ENCODE results near the gene PGC.
A peak's percentile ranks its signal among the peaks of the same experiment; 100 is the strongest.

The PGC gene

GRCh38 chr6:41733360-41733706 is 13.9 kb downstream of the PGC start:
- no peaks in the 10 kb centered on the region for H3K27me3 Mint-ChIP-seq
- H3K27ac Mint-ChIP-seq: peak overlapping the region; percentile 88
- DNase-seq (ENCODE audit: low spot score in 2 of 2) (peak in 1 of 2 donors; percentile 52), ATAC-seq (ENCODE audit: low read depth) (no peak)
- H3K9me3 Mint-ChIP-seq: no peaks in the 10 kb centered on the region
- peaks cover 7% of the 10 kb centered on the region for H3K36me3 Mint-ChIP-seq
- peak overlapping the region; percentile 91 for H3K4me3 Mint-ChIP-seq
- peaks cover 32% of the 10 kb centered on the region for H3K4me1 Mint-ChIP-seq

- H3K27ac Mint-ChIP-seq: peak overlapping the region; percentile 88
- peak overlapping the region; percentile 91 for H3K4me3 Mint-ChIP-seq
- H3K9me3 Mint-ChIP-seq: no peaks in the 10 kb centered on the region
- peaks cover 36% of the 10 kb centered on the region for H3K4me1 Mint-ChIP-seq
- peaks cover 7% of the 10 kb centered on the region for H3K36me3 Mint-ChIP-seq
- no peaks in the 10 kb centered on the region for H3K27me3 Mint-ChIP-seq
- ATAC-seq (ENCODE audit: low read depth) (peak; percentile 58), DNase-seq (ENCODE audit: low spot score in 2 of 2) (peak; percentile 71 to 78)
These were observed 14.4 kb downstream of the PGC start for GRCh38 chr6:41732591-41733359.

GRCh38 chr6:41732149-41732548 is 15.0 kb downstream of the PGC start:
- H3K27me3 Mint-ChIP-seq: no peaks in the 10 kb centered on the region
- peaks cover 8% of the 10 kb centered on the region for H3K36me3 Mint-ChIP-seq
- H3K4me1 Mint-ChIP-seq: peaks cover 40% of the 10 kb centered on the region
- DNase-seq (ENCODE audit: low spot score in 2 of 2): no peak
- H3K27ac Mint-ChIP-seq: peak overlapping the region; percentile 88
- H3K9me3 Mint-ChIP-seq: no peaks in the 10 kb centered on the region
- peak overlapping the region; percentile 91 for H3K4me3 Mint-ChIP-seq
- no peak for ATAC-seq (ENCODE audit: low read depth)

GRCh38 chr6:41731561-41732086 is 15.6 kb downstream of the PGC start:
- Mint-ChIP-seq H3K36me3 (peaks cover 11% of the 10 kb centered on the region), H3K27me3 (no peaks in the 10 kb centered on the region), H3K4me1 (peaks cover 44% of the 10 kb centered on the region), H3K9me3 (no peaks in the 10 kb centered on the region), H3K4me3 (peak overlapping the region; percentile 75), H3K27ac (peak overlapping the region; percentile 81)
- no peak for DNase-seq (ENCODE audit: low spot score in 2 of 2)
- no peak for ATAC-seq (ENCODE audit: low read depth)

- Mint-ChIP-seq H3K4me1 (peaks cover 45% of the 10 kb centered on the region), H3K4me3 (peak overlapping the region; percentile 75), H3K27ac (peak overlapping the region; percentile 81), H3K27me3 (no peaks in the 10 kb centered on the region), H3K9me3 (no peaks in the 10 kb centered on the region), H3K36me3 (peaks cover 13% of the 10 kb centered on the region)
- no peak for ATAC-seq (ENCODE audit: low read depth)
- no peak for DNase-seq (ENCODE audit: low spot score in 2 of 2)
These were observed 16.4 kb downstream of the PGC start for GRCh38 chr6:41730531-41731436.

- DNase-seq (ENCODE audit: low spot score in 2 of 2): no peak
- H3K27ac Mint-ChIP-seq: peak overlapping the region; percentile 81
- peaks cover 48% of the 10 kb centered on the region for H3K4me1 Mint-ChIP-seq
- H3K9me3 Mint-ChIP-seq: no peaks in the 10 kb centered on the region
- peaks cover 13% of the 10 kb centered on the region for H3K36me3 Mint-ChIP-seq
- no peak for ATAC-seq (ENCODE audit: low read depth)
- H3K4me3 Mint-ChIP-seq: peak overlapping the region; percentile 75
- H3K27me3 Mint-ChIP-seq: no peaks in the 10 kb centered on the region
These were observed 17.6 kb downstream of the PGC start for GRCh38 chr6:41729624-41730023.

- Mint-ChIP-seq H3K9me3 (no peaks in the 10 kb centered on the region), H3K27me3 (no peaks in the 10 kb centered on the region), H3K36me3 (peaks cover 13% of the 10 kb centered on the region), H3K4me1 (peaks cover 52% of the 10 kb centered on the region), H3K27ac (peak overlapping the region; percentile 81), H3K4me3 (peak overlapping the region; percentile 75)
- no peak for ATAC-seq (ENCODE audit: low read depth)
- no peak for DNase-seq (ENCODE audit: low spot score in 2 of 2)
These were observed 18.2 kb downstream of the PGC start for GRCh38 chr6:41728954-41729353.

GRCh38 chr6:41728073-41728936 is 18.9 kb downstream of the PGC start:
- peaks cover 59% of the 10 kb centered on the region for H3K4me1 Mint-ChIP-seq

GRCh38 chr6:41727705-41728072 is 19.5 kb downstream of the PGC start:
- Mint-ChIP-seq H3K4me3 (peak overlapping the region; percentile 75), H3K27ac (peak overlapping the region; percentile 81), H3K36me3 (peaks cover 13% of the 10 kb centered on the region), H3K4me1 (peaks cover 65% of the 10 kb centered on the region), H3K27me3 (no peaks in the 10 kb centered on the region), H3K9me3 (no peaks in the 10 kb centered on the region)
- ATAC-seq (ENCODE audit: low read depth): no peak
- no peak for DNase-seq (ENCODE audit: low spot score in 2 of 2)

More at GRCh38 chr6:41728073-41728936, 18.9 kb downstream of the PGC start:
- no peak for DNase-seq (ENCODE audit: low spot score in 2 of 2)
- Mint-ChIP-seq H3K36me3 (peaks cover 13% of the 10 kb centered on the region), H3K27me3 (no peaks in the 10 kb centered on the region), H3K9me3 (no peaks in the 10 kb centered on the region), H3K27ac (peak overlapping the region; percentile 81), H3K4me3 (peak overlapping the region; percentile 75)
- peak; percentile 40 for ATAC-seq (ENCODE audit: low read depth)

GRCh38 chr6:41726876-41727275 is 20.3 kb downstream of the PGC start:
- Mint-ChIP-seq H3K27me3 (no peaks in the 10 kb centered on the region), H3K4me3 (peak overlapping the region; percentile 75), H3K4me1 (peaks cover 67% of the 10 kb centered on the region), H3K27ac (peak overlapping the region; percentile 81), H3K36me3 (peaks cover 11% of the 10 kb centered on the region), H3K9me3 (no peaks in the 10 kb centered on the region)
- ATAC-seq (ENCODE audit: low read depth) (no peak), DNase-seq (ENCODE audit: low spot score in 2 of 2) (no peak)

- peaks cover 78% of the 10 kb centered on the region for H3K4me1 Mint-ChIP-seq
These were observed 22.4 kb downstream of the PGC start for GRCh38 chr6:41724586-41725501.

GRCh38 chr6:41724228-41724580 is 23.0 kb downstream of the PGC start:
- no peaks in the 10 kb centered on the region for H3K9me3 Mint-ChIP-seq
- ATAC-seq (ENCODE audit: low read depth) (no peak), DNase-seq (ENCODE audit: low spot score in 2 of 2) (no peak)
- H3K27me3 Mint-ChIP-seq: no peaks in the 10 kb centered on the region
- H3K4me3 Mint-ChIP-seq: peak overlapping the region; percentile 94
- peaks cover 13% of the 10 kb centered on the region for H3K36me3 Mint-ChIP-seq
- H3K27ac Mint-ChIP-seq: peak overlapping the region; percentile 92
- H3K4me1 Mint-ChIP-seq: peaks cover 78% of the 10 kb centered on the region

More at GRCh38 chr6:41724586-41725501, 22.4 kb downstream of the PGC start:
- H3K9me3 Mint-ChIP-seq: no peaks in the 10 kb centered on the region
- peaks cover 10% of the 10 kb centered on the region for H3K36me3 Mint-ChIP-seq
- H3K27me3 Mint-ChIP-seq: no peaks in the 10 kb centered on the region
- H3K27ac Mint-ChIP-seq: peak overlapping the region; percentile 92
- ATAC-seq (ENCODE audit: low read depth) (no peak), DNase-seq (ENCODE audit: low spot score in 2 of 2) (no peak)
- peak overlapping the region; percentile 94 for H3K4me3 Mint-ChIP-seq

All from memory B cell (primary cell).